HEK293 (cell line): ENCODE measurements around the gene CFAP46.

Experiments used
- CTCF ChIA-PET: fragments of 350-600 bp; formaldehyde crosslinking; extraction: SDS; loops from one replicate; lab custom pipeline; 2021; ENCODE audit warnings: antibody characterized with exemption; lab: Yijun Ruan, JAX
- POLR2A ChIA-PET: fragments of 300-600 bp; formaldehyde crosslinking; extraction: SDS; loops from one replicate; lab custom pipeline; 2020; ENCODE audit warnings: antibody characterized with exemption, inconsistent platforms; lab: Yijun Ruan, JAX
- H3K27ac ChIP-seq: fragments of 200-500 bp; sonication (Bioruptor generic); 2 replicates; pipeline ENCODE4 v1.5.1; 2014; ENCODE audit warnings: low read depth, low read length, control low read depth, inconsistent platforms; ENCODE audit errors: extremely low read depth
- H3K36me3 ChIP-seq, 2 experiments: fragments of 200-500 bp in 1 of 2; sonication (Bioruptor generic) in 1 of 2; 1 replicate in 1 of 2; 2 replicates in 1 of 2; pipeline ENCODE4 v1.5.1; 2014 to 2017; ENCODE audit warnings: inconsistent platforms in 2 of 2, low read length in 2 of 2; ENCODE audit not compliant: control insufficient read depth in 2 of 2, insufficient read depth in 1 of 2
- H3K4me1 ChIP-seq: fragments of 200-500 bp; sonication (Bioruptor generic); 2 replicates; pipeline ENCODE4 v1.5.1; 2014; ENCODE audit warnings: mild to moderate bottlenecking, low read length, inconsistent platforms; ENCODE audit not compliant: control insufficient read depth, insufficient read depth
- H3K4me3 ChIP-seq: 2 replicates; pipeline ENCODE4 v1.5.1; 2011; ENCODE audit warnings: low read depth, mild to moderate bottlenecking, control low read depth, low read length, moderate library complexity
- H3K9me3 ChIP-seq: fragments of 200-500 bp; sonication (Bioruptor generic); 2 replicates; pipeline ENCODE4 v1.5.1; 2014; ENCODE audit warnings: low read depth, low read length, inconsistent platforms; ENCODE audit not compliant: control insufficient read depth, insufficient read depth
- GLI2 ChIP-seq: fragments of 450-650 bp; formaldehyde crosslinking; IDR thresholded peaks from 2 replicates; pipeline ENCODE4; 2017; ENCODE audit warnings: missing biosample characterization, missing genetic modification characterization, low read depth, borderline replicate concordance
- KLF16 ChIP-seq: fragments of 450-650 bp; formaldehyde crosslinking; IDR thresholded peaks from 2 replicates; pipeline ENCODE4 v1.5.1; 2017; ENCODE audit warnings: missing biosample characterization, missing genetic modification characterization
- SCRT1 ChIP-seq: fragments of 450-650 bp; formaldehyde crosslinking; IDR thresholded peaks from 2 replicates; pipeline ENCODE4 v1.5.1; 2016; ENCODE audit warnings: missing biosample characterization, missing genetic modification characterization, borderline replicate concordance
- ZBTB1 ChIP-seq: fragments of 450-650 bp; formaldehyde crosslinking; IDR thresholded peaks from 2 replicates; pipeline ENCODE4 v1.5.1; 2016; ENCODE audit warnings: missing biosample characterization, missing genetic modification characterization
- ZFP3 ChIP-seq: fragments of 450-650 bp; formaldehyde crosslinking; IDR thresholded peaks from 2 replicates; pipeline ENCODE4 v1.5.1; 2016; ENCODE audit warnings: low read depth, missing biosample characterization, missing genetic modification characterization
- ZIC2 ChIP-seq: fragments of 450-650 bp; formaldehyde crosslinking; IDR thresholded peaks from 2 replicates; pipeline ENCODE4 v1.5.1; 2016; ENCODE audit warnings: missing biosample characterization, missing genetic modification characterization
- ZNF10 ChIP-seq: fragments of 450-650 bp; formaldehyde crosslinking; IDR thresholded peaks from 2 replicates; pipeline ENCODE4 v1.5.1; 2017; ENCODE audit warnings: missing biosample characterization, missing genetic modification characterization
- ZNF155 ChIP-seq: fragments of 450-650 bp; formaldehyde crosslinking; IDR thresholded peaks from 2 replicates; pipeline ENCODE4 v1.5.1; 2016; ENCODE audit warnings: missing biosample characterization, missing genetic modification characterization
- ZNF19 ChIP-seq: fragments of 450-650 bp; formaldehyde crosslinking; IDR thresholded peaks from 2 replicates; pipeline ENCODE4; 2016; ENCODE audit warnings: missing biosample characterization, missing genetic modification characterization, low read depth
- ZNF302 ChIP-seq: fragments of 450-650 bp; formaldehyde crosslinking; IDR thresholded peaks from 2 replicates; pipeline ENCODE4 v1.5.1; 2016; ENCODE audit warnings: missing biosample characterization, missing genetic modification characterization, low read depth
- ZNF621 ChIP-seq: fragments of 450-650 bp; formaldehyde crosslinking; IDR thresholded peaks from 2 replicates; pipeline ENCODE4 v1.5.1; 2017; ENCODE audit warnings: missing biosample characterization, missing genetic modification characterization
- ZNF629 ChIP-seq: fragments of 450-650 bp; formaldehyde crosslinking; IDR thresholded peaks from 2 replicates; pipeline ENCODE4 v1.5.1; 2017; ENCODE audit warnings: missing biosample characterization, missing genetic modification characterization
- ZNF654 ChIP-seq: fragments of 450-650 bp; formaldehyde crosslinking; IDR thresholded peaks from 2 replicates; pipeline ENCODE4 v1.5.1; 2016; ENCODE audit warnings: low read depth, missing biosample characterization, missing genetic modification characterization
- ZNF664 ChIP-seq: fragments of 450-650 bp; formaldehyde crosslinking; IDR thresholded peaks from 2 replicates; pipeline ENCODE4 v1.5.1; 2016; ENCODE audit warnings: missing biosample characterization, missing genetic modification characterization
- ZNF747 ChIP-seq: fragments of 450-650 bp; formaldehyde crosslinking; IDR thresholded peaks from 2 replicates; pipeline ENCODE4 v1.5.1; 2016; ENCODE audit warnings: missing biosample characterization, missing genetic modification characterization
- ZNF777 ChIP-seq: fragments of 450-650 bp; formaldehyde crosslinking; IDR thresholded peaks from 2 replicates; pipeline ENCODE4 v1.5.1; 2017; ENCODE audit warnings: missing biosample characterization, missing genetic modification characterization, borderline replicate concordance
- ZSCAN16 ChIP-seq: fragments of 450-650 bp; formaldehyde crosslinking; IDR thresholded peaks from 2 replicates; pipeline ENCODE4 v1.5.1; 2016; ENCODE audit warnings: missing biosample characterization, missing genetic modification characterization
- ZXDB ChIP-seq: fragments of 450-650 bp; formaldehyde crosslinking; IDR thresholded peaks from 2 replicates; pipeline ENCODE4 v1.5.1; 2016; ENCODE audit warnings: missing biosample characterization, missing genetic modification characterization
- TF ChIP-seq, protein P1 (sequence below): fragments of 450-650 bp; formaldehyde crosslinking; IDR thresholded peaks from 2 replicates; pipeline ENCODE4 v1.5.1; 2017; ENCODE audit warnings: missing biosample characterization, mild to moderate bottlenecking, missing genetic modification characterization, moderate library complexity
- TF ChIP-seq, protein P2 (sequence below): fragments of 450-650 bp; formaldehyde crosslinking; IDR thresholded peaks from 2 replicates; pipeline ENCODE4 v1.5.1; 2016; ENCODE audit warnings: missing biosample characterization, missing genetic modification characterization
- TF ChIP-seq, protein P3 (sequence below): fragments of 450-650 bp; formaldehyde crosslinking; IDR thresholded peaks from 2 replicates; pipeline ENCODE4 v1.5.1; 2016; ENCODE audit warnings: missing biosample characterization, missing genetic modification characterization

CFAP46 gene

DNA sequence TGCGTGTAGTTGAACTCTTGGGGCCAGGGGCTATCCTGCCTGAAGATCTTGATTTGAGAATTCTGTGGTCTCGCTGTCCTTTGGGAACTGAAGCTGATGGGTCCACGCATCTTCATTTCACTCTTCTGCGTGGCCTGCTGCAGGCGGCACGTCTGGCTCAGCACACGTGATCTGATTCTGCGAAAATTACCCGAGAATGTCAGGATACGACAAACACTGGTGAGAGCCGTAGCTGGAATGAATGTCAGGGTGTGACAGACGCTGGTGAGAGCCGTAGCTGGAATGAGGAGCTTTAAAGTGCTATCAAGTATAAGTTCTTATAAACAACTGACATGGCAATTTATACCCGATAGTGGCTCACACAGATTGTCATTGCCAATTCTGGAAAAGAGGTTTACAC, 44.6 kb upstream of the CFAP46 start:
- no peaks in the 10 kb centered on the region for H3K9me3 ChIP-seq
- POLR2A ChIA-PET: no interaction called here
- H3K4me1 ChIP-seq: no peaks in the 10 kb centered on the region
- H3K4me3 ChIP-seq: no peak overlapping the region
- H3K27ac ChIP-seq: no peak overlapping the region
- TF ChIP-seq ZNF10 (tag by site-specific recombination) (no peak), ZNF19 (tag by site-specific recombination) (no peak), ZNF621 (no peak), GLI2 (tag by site-specific recombination) (no peak), ZNF629 (tag by site-specific recombination) (no peak), ZNF777 (tag by site-specific recombination) (no peak), ZXDB (tag by site-specific recombination) (no peak), ZBTB1 (tag by site-specific recombination) (no peak), SCRT1 (no peak), ZIC2 (tag by site-specific recombination) (no peak), ZNF664 (tag by site-specific recombination) (no peak), ZFP3 (tag by site-specific recombination) (no peak), ZNF747 (no peak), ZNF155 (tag by site-specific recombination) (no peak), KLF16 (no peak), ZNF302 (no peak)
- TF ChIP-seq, protein P1, sequence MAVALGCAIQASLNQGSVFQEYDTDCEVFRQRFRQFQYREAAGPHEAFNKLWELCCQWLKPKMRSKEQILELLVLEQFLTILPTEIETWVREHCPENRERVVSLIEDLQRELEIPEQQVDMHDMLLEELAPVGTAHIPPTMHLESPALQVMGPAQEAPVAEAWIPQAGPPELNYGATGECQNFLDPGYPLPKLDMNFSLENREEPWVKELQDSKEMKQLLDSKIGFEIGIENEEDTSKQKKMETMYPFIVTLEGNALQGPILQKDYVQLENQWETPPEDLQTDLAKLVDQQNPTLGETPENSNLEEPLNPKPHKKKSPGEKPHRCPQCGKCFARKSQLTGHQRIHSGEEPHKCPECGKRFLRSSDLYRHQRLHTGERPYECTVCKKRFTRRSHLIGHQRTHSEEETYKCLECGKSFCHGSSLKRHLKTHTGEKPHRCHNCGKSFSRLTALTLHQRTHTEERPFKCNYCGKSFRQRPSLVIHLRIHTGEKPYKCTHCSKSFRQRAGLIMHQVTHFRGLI (tag by site-specific recombination): no peak
- TF ChIP-seq, protein P2, sequence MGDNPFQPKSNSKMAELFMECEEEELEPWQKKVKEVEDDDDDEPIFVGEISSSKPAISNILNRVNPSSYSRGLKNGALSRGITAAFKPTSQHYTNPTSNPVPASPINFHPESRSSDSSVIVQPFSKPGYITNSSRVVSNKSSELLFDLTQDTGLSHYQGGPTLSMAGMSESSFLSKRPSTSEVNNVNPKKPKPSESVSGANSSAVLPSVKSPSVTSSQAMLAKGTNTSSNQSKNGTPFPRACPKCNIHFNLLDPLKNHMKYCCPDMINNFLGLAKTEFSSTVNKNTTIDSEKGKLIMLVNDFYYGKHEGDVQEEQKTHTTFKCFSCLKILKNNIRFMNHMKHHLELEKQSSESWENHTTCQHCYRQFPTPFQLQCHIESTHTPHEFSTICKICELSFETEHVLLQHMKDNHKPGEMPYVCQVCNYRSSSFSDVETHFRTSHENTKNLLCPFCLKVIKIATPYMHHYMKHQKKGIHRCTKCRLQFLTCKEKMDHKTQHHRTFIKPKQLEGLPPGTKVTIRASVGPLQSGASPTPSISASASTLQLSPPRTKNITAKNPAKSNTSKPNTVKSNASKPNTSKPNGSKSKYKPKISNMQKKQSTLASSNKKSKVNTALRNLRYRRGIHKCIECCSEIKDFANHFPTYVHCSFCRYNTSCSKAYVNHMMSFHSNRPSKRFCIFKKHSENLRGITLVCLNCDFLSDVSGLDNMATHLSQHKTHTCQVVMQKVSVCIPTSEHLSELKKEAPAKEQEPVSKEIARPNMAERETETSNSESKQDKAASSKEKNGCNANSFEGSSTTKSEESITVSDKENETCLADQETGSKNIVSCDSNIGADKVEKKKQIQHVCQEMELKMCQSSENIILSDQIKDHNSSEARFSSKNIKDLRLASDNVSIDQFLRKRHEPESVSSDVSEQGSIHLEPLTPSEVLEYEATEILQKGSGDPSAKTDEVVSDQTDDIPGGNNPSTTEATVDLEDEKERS: no peak
- TF ChIP-seq, all 188 proteins: peak for 0
- CTCF ChIA-PET: no interaction called here
- H3K36me3 ChIP-seq: no peaks in the 10 kb centered on the region

DNA sequence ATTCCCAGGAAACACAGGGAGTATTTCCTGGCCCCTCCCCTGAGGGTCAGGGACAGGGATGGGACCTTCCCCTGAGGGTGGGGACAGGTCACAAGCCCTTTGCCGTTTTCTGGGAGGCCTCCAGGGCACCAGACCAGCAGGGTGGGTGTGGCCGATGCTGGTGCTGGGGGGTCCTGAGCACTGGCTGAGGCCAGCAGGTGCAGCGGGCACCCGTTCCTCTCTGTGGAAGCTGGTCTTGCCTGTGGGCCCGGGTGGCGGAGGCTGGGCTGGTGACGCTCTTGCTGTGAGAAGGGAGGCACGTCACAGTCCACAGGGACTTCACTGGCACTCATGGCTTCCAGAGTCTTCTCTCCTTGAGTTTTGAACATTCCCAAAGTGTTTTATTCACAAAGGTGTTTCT, 44.2 kb upstream of the CFAP46 start:
- Histone ChIP-seq H3K4me3 (no peak overlapping the region), H3K9me3 (no peaks in the 10 kb centered on the region), H3K4me1 (no peaks in the 10 kb centered on the region), H3K27ac (no peak overlapping the region), H3K36me3 (no peaks in the 10 kb centered on the region)
- ChIA-PET POLR2A (no interaction called here), CTCF (no interaction called here)
- TF ChIP-seq ZNF654 (tag by site-specific recombination): no peak
- TF ChIP-seq, protein P3, sequence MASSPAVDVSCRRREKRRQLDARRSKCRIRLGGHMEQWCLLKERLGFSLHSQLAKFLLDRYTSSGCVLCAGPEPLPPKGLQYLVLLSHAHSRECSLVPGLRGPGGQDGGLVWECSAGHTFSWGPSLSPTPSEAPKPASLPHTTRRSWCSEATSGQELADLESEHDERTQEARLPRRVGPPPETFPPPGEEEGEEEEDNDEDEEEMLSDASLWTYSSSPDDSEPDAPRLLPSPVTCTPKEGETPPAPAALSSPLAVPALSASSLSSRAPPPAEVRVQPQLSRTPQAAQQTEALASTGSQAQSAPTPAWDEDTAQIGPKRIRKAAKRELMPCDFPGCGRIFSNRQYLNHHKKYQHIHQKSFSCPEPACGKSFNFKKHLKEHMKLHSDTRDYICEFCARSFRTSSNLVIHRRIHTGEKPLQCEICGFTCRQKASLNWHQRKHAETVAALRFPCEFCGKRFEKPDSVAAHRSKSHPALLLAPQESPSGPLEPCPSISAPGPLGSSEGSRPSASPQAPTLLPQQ (tag by site-specific recombination): no peak
- no peak for TF ChIP-seq ZSCAN16
